Hematopoietic multipotent progenitor cell treated with erythropoietin and hydrocortisone succinate and interleukin-3 and kit ligand, for 15 days (in vitro differentiated cells): ENCODE data around the gene SPAM1.
"Not testable (repeated sequence)": the region's sequence is repeated elsewhere in the genome, so short reads cannot be mapped to it uniquely, and the experiment has no call there.

Source experiments
- DNase-seq: peaks from one replicate; pipeline ENCODE4 v3.0.0-alpha.2; 2015; ENCODE audit warnings: low spot score

Gene SPAM1, protein sequence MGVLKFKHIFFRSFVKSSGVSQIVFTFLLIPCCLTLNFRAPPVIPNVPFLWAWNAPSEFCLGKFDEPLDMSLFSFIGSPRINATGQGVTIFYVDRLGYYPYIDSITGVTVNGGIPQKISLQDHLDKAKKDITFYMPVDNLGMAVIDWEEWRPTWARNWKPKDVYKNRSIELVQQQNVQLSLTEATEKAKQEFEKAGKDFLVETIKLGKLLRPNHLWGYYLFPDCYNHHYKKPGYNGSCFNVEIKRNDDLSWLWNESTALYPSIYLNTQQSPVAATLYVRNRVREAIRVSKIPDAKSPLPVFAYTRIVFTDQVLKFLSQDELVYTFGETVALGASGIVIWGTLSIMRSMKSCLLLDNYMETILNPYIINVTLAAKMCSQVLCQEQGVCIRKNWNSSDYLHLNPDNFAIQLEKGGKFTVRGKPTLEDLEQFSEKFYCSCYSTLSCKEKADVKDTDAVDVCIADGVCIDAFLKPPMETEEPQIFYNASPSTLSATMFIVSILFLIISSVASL

DNA sequence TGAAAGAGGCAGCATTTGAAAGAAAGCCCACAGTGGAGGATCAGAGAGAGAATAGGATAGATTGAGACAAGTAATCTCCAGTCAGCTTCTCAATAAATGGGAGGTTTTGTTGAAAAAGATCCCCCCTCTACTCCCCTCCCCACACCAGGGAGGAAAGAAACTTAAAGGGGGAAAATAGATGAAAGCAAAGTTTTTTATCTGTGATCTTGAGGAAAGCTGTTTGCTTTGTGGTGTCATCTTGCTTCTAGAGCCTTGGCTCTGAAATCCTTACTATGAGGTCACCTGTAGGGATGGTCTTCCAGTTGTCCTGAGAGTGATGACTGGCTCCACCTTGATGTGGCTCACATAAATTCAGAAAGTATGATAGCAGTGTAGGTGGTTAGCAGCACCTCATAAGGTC lies at the start of gene SPAM1:
SPAM1 (plus strand) TSS at position 301 of the 400 bp plus-strand sequence. CDS start 28,330 bp downstream, outside the sequence.
- DNase-seq = no peak

- no peak for DNase-seq
Observed at GRCh38 chr7:123876557-123877256, 48.3 kb upstream of the SPAM1 start.

- no peak for DNase-seq
Observed at GRCh38 chr7:123879628-123880027, 45.4 kb upstream of the SPAM1 start.

- DNase-seq = no peak
Observed at GRCh38 chr7:123881300-123881699, 43.7 kb upstream of the SPAM1 start.

- no peak for DNase-seq
Observed at GRCh38 chr7:123883154-123883553, 41.9 kb upstream of the SPAM1 start.

DNA sequence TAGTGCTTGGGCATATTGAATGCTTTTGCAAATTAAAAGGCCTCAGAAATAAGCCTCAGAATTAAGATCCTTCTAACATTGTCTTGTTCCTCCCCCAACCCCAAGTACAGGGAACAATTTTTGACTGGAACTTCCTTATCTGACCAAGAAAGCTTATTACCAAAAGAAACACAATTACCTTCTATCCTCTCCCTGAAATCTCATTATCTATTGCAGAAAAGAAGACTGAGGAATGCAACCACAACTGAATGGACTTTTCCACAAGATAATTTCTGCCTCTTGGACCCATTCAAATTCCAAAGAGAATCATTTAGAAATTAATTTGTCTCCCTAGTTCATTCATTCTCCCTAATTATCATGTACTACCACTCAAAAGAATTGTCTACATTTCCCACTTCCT lies 36.8 kb upstream of the SPAM1 start:
- no peak for DNase-seq

DNA sequence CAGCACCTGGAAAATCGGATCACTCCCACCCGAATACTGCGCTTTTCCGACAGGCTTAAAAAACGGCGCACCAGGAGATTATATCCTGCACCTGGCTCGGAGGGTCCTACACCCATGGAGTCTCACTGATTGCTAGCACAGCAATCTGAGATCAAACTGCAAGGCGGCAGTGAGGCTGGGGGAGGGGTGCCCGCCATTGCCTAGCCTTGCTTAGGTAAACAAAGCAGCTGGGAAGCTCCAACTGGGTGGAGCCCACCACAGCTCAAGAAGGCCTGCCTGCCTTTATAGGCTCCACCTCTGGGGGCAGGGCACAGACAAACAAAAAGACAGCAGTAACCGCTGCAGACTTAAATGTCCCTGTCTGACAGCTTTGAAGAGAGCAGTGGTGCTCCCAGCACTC lies 30.3 kb upstream of the SPAM1 start:
- not testable (repeated sequence) for DNase-seq

- no peak for DNase-seq
Observed at GRCh38 chr7:123901101-123901500, 23.9 kb upstream of the SPAM1 start.

- no peak for DNase-seq
Observed at GRCh38 chr7:123905714-123906113, 19.3 kb upstream of the SPAM1 start.

DNA sequence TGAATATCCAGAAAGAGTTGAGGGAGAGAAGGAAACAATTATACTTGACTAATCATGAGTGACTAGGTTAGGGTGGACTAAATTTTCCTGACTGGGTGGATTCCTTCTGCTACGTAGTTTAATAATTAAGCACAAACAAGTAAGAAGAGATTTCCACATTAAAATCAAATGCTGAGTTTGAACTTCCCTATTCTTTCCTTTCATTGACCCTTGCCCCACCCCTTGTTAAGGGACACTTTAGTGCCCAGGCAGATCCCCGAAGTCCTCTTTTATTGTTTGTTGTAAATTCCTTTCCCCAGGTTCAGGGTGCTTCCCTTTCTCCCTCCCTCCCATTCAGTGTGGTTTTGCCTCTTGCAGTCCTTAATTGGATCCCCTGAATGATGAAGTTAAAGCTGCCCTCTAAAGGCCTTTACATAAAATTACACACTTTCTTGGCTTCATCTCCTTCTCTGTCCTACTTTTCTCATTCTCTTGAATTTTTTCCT lies 8.8 kb upstream of the SPAM1 start:
- DNase-seq = no peak

DNA sequence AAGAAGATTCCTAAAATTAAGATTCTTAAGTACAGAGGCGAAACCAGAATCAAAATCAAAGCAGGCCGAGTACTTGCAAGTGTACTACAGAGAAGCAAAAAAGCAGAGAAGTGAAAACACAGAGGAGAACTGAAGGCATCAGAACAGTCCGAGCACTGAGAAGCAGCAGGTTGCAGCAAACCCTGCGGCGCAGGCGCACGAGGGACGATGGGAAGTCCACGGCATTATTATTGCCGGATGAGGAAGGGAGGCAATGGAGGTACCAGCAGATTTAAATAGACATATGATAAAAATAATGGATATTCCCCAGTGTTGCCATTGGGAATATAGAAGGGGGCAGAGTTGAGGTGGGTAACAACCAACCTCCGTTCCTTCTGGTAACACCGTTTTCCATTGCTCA lies 7.2 kb upstream of the SPAM1 start:
- no peak for DNase-seq

GRCh38 chr7:123918309-123918708 lies 6.7 kb upstream of the SPAM1 start:
- DNase-seq = no peak

- no peak for DNase-seq
Observed at GRCh38 chr7:123923599-123923998, 1.4 kb upstream of the SPAM1 start.

DNA sequence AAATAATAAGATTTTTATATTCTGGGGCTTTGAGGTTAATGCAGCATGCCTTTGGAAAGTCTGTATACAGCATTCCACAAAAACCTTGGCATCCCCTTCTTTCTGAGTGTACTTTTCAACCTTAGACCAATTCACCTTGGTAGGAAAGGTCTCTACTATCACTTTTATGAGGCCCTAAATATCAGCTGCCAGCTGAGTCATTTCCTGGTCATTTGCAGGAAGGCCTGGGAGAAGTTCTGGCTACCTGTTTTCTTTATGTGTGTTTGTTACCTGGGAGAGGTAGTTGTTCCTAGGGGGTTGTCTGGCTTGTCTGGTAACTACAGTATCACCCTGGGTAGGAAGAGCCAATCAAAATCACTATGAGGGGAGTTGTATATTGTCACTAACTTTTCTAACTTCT lies 4.1 kb downstream of the SPAM1 start:
- DNase-seq = no peak

- DNase-seq = no peak
Observed at GRCh38 chr7:123929655-123930054, 4.6 kb downstream of the SPAM1 start.

DNA sequence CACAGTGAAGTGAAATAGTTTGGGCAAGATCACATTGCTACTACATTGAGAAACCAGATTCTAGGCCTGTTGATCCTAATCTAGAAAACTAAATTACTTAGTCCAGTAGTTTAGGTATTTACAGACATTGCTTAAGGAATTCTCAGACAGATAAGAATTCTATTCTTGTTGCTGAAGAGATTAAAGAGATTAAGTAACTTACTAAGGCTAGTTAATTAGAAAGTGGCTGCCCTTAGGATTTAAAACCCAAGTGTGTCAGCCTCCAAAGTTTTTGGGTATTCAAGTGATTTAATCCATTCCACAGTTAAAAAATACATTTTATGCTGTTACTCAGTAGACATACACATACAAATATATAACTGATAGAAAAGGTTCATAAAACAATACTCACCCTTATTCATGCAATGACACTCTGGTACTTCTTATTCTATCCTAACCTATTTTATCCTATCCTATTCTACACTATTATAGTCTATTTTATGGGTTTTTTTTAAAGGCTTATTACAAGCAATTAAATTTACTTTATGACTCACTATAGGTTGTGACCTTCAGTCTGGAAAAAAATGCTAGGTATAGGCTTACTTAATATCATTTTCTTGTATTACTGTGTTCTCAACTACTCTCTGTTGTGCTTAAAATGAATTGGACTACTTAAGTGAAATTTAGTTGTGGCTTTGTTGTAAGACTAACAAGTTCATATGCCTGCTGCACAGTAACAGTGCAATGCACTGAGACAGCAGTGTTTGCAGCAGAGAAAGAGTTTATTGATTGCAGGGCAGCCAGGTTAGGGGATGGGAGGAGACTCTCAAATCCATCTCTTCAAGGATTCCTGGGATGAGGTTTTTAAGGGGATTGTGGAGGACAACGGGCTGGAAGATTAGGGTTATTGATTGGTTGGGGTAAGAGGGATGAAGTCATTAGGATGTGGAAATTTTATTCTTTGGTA lies 10.7 kb downstream of the SPAM1 start:
- DNase-seq = no peak

DNA sequence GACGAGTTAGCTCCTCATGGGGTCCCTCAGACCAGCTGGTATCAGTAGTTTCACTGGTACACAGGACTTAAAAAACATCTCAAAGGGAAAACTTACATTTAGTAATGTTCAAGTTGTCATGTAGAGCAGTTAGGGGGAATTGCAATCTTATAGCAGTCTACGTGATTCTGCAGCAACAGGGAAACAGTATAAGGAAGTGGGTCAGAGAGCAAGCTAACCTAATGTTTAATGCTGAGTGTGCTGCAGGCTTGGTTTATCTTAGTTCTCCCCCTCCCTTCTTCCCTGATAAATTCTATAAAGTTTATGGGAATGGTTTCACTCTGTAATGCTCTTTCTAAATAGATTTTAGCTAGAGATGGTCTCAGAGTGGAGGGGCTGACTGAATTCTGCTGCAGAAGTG lies 11.3 kb downstream of the SPAM1 start:
- no peak for DNase-seq

- no peak for DNase-seq
Observed at GRCh38 chr7:123939784-123940183, 14.7 kb downstream of the SPAM1 start.

DNA sequence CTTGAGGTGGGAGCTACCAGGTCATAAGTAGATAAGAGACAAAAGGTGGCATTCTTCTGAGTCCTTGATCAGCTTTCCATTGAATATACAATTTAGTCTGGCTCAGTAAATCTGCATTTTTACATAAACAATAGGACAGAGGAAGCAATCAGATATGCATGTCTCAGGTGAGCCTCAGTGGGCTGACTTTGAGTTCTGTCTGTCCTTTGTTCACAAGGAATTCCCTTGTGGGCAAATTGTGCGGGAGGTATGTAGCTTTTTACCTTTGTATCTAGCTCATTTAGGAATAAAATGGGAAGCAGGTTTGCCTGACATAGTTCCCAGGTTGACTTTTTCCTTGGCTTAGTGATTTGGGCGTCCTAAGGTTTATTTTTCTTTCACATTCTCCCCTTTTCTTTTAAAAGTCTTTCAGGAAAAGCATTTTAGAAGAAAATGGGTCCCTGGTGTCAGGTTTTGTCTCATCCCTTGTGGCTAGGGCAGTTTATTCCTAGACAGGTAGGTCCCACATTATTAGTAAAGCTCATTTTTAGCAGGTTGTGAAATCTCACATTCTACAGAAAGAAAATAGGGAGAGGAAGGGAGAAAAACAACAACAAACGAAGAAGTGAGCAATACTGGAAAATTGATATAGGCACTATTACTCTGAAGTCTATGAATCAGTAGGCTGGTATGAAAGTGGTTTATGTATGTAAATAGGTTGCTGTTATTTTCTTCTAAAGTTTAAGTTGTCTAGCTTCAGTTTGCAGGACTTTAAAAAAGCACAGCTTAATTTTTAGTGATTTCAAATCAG lies 16.5 kb downstream of the SPAM1 start:
- no peak for DNase-seq

DNA sequence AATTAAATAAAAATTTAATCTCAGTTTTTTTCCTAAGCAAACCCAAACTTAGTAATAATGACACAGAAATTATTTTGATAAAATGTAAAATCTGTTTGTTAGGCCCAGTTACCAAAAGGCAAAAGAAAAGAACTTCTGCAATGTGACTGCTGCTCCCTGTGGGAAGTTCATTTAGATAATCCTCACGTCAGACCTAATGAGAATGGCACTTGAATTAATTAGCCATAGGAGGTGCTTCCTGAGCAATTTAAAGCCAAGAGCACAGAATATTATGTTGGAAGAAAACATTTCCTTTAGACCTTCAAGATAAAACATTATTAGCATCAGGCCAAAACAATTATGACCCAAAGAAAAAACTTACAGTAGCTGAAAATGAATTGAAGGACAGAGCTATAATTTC lies 19.4 kb downstream of the SPAM1 start:
- no peak for DNase-seq

DNA sequence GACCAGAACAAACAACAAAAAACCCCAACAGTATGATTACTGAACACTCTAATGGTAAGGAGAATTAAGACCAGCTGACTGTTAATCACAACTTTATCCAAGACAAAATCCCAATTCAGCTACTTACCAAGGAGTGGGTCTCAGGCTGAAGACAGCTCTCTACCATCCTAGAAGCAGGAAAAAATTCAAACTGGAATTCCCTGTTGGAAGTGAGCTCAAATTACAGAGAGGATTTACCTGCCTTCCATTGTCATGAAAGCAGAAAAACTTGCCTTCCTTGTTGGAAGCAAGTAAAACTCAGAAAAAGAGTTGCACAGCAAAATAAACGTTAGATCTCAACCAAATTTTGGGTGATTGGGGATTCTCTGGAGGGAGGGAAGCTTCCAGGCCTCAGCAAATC lies 20.9 kb downstream of the SPAM1 start:
- DNase-seq = no peak
